Fibroblast of skin of abdomen (primary cell): Measurements from ENCODE around the gene ZNF577. TPM values are rescaled to one million over a fixed set of nuclear protein-coding genes. Genes with fewer than 3 reads are reported as not detected.
"Not testable (repeated sequence)": the region's sequence is repeated elsewhere in the genome, so short reads cannot be mapped to it uniquely, and the experiment has no call there.

Source experiments
- DNase-seq: peaks from one replicate; pipeline ENCODE4 v3.0.0-alpha.2; 2013
- polyA plus RNA-seq, 2 experiments: library from polyadenylated mRNA; unstranded; fragments of 120-200 nt; gene quantifications; one replicate each; pipeline ENCODE4 v1.2.1, GENCODE V29; 2013; ENCODE audit not compliant: insufficient read length in 2 of 2

Gene ZNF577
- 6.5 TPM for polyA plus RNA-seq (2013, experiment 1 of 2; ENCODE audit: insufficient read length)
- 6.3 TPM for polyA plus RNA-seq (2013, experiment 2 of 2; ENCODE audit: insufficient read length)

GRCh38 chr19:51887522-51888498, at the start of gene ZNF577:
Gene ZNF577, minus strand, starts transcription at chr19:51887951. Its CDS starts 7,569 bp downstream, at chr19:51880382.
- DNase-seq: peak; percentile 95

GRCh38 chr19:51931921-51932320, 44.2 kb upstream of the ZNF577 start:
- DNase-seq: no peak

GRCh38 chr19:51927859-51928258, 40.1 kb upstream of the ZNF577 start:
- DNase-seq: no peak

- peak; percentile 92 for DNase-seq
These were observed 39.3 kb upstream of the ZNF577 start, which contains the start of gene ZNF613 for GRCh38 chr19:51926784-51927741. Gene ZNF613, plus strand, starts transcription at chr19:51927472. Its CDS starts 8,749 bp downstream, at chr19:51936221.

DNA sequence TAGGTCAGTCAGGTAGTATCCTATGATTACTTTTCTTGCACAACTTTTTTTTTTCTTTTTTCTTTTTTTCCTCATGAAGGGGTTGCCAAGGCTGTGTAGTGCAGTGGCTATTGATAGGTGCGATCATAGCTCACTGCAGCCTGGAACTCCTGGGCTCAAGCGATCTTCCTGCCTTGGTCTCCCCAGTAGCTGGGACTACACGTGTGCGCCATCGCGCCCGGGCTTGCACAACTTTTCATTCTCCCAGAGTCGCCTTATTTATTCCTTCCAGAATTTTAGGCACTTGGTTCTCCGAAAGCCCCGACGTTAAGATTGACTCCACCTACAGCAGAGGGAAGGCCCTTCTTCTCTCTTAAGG, 38.7 kb upstream of the ZNF577 start:
- no peak for DNase-seq

- DNase-seq: no peak
These were observed 34.2 kb upstream of the ZNF577 start for GRCh38 chr19:51921949-51922348.

DNA sequence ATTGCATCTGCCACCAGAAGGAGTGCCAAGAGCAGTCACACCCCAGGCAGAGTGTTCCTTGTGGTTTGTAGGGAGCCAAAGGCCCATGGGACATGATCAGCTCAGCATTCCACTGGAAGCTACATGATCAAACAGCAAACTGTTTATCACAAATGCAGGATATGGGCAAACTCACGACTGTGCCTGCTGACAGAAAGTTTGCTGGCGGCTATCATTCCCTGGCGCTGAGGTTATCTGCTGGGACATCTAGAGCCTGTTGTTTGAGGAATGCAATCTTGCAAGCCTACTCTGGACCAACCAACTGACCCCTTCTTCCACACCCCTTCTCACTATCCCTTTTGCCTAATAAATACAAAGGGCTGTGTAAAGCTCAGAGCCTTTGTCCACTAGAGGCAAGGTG, 31.9 kb upstream of the ZNF577 start:
- DNase-seq: no peak

DNA sequence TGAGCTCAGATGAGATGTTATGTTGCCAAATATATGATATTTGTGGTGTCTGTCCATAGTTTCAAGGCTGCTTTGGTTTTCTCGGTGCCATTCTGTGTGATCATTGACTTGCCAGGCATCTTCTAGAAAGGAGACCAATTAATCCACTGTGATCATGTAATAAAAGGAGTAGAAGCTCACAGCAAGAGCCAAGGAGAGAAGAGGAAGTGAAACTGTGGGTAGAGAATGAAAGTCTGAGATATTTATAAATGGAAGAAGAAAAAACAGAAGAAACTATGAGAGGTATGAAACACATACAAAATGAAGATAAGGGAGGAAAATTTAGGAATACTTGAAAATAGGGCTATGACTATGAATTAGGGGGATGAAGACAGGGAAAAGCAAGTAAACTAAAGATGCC, 28.4 kb upstream of the ZNF577 start:
- DNase-seq: no peak

- DNase-seq: no peak
These were observed 27.6 kb upstream of the ZNF577 start for GRCh38 chr19:51915324-51915867.

GRCh38 chr19:51907981-51908380, 20.2 kb upstream of the ZNF577 start:
- not testable (repeated sequence) for DNase-seq

DNA sequence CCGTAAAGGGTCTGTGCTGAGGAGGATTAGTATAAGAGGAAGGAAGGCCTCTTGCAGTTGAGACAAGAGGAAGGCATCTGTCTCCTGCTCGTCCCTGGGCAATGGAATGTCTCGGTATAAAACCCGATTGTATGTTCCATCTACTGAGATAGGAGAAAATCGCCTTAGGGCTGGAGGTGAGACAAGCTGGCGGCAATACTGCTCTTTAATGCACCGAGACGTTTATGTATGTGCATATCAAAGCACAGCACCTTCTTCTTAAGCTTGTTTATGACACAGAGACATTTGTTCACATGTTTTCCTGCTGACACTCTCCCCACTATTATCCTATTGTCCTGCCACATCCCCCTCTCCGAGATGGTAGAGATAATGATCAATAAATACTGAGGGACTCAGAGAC, 18.4 kb upstream of the ZNF577 start:
- DNase-seq: not testable (repeated sequence)

GRCh38 chr19:51905639-51906038, 17.9 kb upstream of the ZNF577 start:
- DNase-seq: not testable (repeated sequence)

DNA sequence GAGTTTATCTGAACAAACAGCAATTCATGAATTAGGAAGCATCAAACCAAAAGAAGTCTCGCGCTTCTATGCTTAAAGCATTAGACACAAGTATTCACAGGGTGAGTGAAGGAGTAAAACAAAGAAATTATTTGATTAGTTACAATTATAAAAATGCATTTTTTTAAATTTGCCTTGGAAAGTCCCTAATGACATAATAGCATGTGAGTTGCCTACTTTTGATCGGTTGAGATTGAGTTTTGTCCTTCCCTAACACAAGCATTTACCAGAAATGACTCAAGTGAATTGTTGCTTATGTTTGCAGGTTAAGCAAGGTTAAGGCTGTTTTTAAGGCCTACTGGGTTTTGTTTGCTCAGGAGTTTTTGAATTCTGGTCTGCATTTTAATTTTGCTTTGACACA, 17.5 kb upstream of the ZNF577 start:
- no peak for DNase-seq

DNA sequence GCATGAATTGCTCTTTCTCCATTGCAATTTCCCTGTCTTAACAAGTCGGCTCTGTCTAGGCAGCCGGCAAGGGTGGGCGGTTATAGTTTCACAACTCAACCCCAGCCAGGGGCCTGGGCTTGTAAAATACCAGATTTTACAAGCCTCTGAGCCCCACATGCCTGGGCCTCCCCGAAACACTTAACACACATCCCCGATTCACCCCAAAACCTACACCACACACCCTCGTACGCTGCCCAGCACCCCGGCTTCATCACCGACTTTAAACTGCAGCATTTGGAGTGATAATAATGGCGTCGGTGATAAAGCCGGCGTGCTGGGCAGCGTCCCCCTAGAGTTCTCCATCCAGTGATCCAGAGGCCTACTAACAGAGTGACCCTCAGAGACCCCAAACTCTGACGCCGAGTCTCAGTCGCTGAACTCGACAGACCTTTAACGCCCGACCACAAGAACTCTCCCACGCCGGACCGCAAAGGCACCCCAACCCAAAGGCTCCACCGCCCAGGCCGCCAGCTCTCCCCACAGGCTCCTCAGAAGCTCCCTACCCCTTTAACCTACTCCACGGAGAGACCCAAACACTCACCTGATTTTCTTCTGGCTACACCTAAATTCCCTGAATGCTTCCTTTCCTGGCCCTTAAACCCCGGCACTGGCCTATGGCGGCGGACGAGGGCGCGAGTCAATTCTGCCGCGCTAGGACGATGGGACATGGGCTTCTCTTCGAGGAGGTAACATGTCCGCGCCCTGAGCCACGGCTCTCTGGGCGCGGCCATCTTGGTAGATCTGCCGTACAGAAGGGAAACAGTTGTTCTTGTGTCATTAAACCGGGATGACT, 16.8 kb upstream of the ZNF577 start, which contains the start of gene ZNF649:
TSS of gene ZNF649 (minus strand) at position 687 of the 835 bp plus-strand sequence. CDS start 4,910 bp downstream, outside the sequence.
- DNase-seq: peak; percentile 86

GRCh38 chr19:51903192-51903591, 15.4 kb upstream of the ZNF577 start:
- DNase-seq: no peak

DNA sequence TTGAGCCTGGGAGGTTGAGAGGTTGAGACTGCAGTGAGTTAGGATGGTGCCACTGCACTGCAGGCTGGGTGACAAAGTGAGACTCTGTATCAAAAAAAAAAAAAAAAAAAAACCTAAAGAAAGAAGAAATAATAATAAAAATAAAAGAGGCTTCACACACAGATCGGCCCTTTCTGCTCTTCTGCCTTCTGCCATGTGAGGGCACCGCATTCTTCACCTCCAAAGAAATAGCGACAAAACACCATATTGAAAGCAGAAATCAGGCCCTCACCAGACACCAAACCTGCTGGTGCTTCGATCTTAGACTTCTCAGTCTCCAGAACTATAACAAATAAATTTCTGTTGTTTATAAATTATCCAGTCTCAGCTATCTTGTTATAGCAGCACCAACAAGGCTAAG, 14.1 kb upstream of the ZNF577 start:
- DNase-seq: no peak

- DNase-seq: peak; percentile 2
These were observed 3.5 kb upstream of the ZNF577 start for GRCh38 chr19:51891193-51891747.

- no peak for DNase-seq
These were observed 2.2 kb upstream of the ZNF577 start for GRCh38 chr19:51889934-51890333.

GRCh38 chr19:51884713-51885112, 3.0 kb downstream of the ZNF577 start:
- no peak for DNase-seq

DNA sequence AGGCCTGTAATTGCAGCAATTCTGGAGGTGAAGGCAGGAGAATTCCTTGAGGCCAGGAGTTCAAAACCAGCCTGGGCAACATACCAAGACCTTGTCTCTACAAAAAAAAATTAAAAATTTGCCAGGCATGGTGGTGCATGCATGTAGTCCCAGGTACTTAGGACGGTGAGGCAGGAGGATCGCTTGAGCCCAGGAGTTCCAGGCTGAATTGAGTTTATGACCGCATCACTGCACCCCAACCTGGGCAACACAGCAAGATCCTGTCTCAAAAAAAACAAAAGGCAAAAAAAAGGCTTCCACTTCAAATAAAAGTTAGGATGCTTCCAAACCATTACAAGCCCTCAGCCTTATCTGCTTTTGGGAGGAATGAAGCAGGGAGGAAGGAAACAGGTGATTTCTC, 5.2 kb downstream of the ZNF577 start:
- DNase-seq: no peak

DNA sequence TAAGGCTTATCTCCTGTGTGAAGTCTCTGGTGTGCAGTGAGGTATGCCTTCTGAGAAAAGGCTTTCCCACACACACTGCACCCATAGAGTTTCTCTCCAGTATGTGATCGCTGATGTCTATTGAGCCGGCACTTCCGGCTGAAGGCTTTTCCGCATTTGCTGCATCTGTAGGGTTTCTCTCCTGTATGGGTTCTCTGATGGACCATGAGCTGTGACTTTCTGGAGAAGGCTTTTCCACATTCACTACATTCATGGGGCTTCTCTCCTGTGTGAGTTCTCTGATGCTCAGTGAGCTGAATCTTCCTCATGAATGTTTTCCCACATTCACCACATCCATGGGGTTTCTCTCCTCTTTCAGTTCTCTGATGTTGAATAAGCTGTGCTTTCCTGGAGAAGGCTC, 14.7 kb downstream of the ZNF577 start:
- DNase-seq: no peak
